ENCODE data around the gene IL18R1.

The IL18R1 gene

GRCh38 chr2:102346381-102347130, 9.0 kb upstream of the IL18R1 start:
- no peak for DNase-seq

GRCh38 chr2:102350137-102350793, 5.3 kb upstream of the IL18R1 start:
- DNase-seq: no peak

GRCh38 chr2:102356381-102356712, 751 bp downstream of the IL18R1 start:
- no peak for DNase-seq

DNA sequence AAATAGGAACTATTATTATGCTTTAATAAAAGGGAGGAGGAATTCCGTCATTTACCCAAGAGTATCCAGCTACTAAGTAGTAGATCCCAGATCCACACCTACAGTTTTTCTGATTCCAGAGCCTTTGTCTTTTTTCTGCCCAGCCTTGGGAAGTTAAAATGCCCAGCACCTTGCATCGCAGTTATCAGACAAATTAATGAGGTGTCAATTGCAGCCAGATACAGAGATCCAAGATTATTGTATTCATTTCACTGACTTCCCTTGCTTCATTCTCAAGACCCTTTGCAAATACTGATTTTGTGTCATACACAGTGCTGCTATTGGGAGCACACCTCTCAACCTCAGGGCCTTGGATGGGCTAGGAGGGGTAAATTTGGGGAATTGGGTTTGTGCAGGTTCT, 1.1 kb downstream of the IL18R1 start:
- no peak for DNase-seq

DNA sequence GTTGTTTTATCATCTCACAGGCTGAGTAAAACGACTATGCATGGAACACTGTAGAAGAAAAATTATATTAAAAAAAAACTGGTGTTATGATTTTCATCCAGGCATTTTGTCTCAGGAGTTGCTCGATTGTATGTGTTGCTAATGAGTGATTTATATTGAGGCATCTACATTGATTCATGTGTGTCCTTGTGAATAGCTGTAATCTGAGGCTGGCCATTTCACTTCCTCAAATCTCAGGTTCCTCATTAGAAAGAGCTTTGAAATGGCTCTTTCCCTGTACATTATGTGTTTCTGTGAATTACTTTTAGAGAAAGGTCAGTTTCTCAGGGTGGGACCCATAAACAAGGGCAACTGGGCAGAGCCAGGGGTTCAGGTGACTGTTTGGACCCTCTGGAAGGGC, 2.3 kb downstream of the IL18R1 start:
- no peak for DNase-seq

DNA sequence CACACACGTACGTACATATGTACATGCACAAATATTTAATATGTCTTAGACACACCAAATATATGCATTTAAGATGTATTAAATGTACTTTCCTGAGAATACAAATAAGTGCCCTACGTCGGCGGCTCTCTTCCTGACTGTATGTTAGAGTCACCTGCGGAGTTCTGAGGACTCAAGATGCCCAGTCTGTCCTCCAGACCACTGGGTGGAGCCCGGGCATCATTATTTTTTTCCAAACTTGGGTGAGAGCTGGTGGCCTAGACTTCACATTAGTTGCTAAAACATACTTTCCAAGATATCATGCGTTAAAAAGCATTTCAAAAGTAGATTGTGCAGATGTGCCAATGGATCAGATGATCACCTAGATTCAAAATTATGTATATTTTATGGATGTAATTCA, 2.9 kb downstream of the IL18R1 start:
- DNase-seq: no peak

DNA sequence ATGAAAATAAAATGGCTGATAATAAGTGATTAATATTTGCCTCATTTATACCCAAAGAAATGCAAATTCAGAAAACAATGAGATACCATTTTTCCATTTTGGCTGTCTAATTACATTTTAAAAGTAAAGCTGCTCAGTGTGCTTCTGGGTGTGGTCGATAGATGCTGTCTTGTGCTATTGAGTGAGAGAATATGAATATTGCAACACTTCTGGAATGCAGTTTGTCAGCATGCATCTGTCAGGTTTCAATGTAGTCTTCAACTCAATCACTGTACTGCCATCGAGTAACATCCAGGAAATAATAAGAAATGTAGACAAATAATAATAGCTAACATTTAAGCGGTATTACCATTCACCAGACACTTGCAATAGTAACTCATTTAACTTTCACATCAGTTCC, 3.9 kb downstream of the IL18R1 start:
- no peak for DNase-seq

GRCh38 chr2:102361632-102362241, 6.1 kb downstream of the IL18R1 start:
- no peak for DNase-seq

GRCh38 chr2:102365763-102366162, 10.2 kb downstream of the IL18R1 start:
- no peak for DNase-seq

DNA sequence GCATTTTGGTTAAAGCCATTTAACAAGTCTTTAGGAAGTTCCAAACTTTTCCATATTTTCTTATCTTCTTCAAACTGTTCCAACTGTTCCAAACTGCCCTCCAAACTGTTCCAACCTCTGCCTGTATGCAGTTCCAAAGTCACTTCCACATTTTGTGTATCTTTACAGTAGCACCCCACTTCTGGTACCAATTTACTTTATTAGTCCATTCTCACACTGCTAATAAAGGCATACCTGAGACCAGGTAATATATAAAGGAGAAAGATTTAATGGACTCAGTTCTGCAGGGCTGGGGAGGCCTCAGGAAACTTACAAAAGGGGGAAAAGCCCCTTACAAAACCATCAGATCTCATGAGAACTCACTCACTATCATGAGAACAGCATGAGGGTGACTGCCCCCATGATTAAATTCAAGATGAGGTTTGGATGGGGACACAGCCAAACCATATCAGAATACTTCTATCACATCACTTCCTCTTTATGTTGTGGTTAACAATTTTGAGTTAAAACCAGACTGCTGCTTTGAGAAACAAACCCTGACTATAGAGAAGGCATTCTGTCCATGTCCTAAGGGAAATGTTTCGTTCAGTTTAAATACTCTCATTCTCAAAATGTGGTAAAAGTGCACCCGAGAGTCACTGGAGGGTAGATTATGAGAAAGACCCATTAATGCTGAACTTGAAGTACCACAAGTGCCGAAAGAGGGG, 11.0 kb downstream of the IL18R1 start:
- DNase-seq: no peak

- DNase-seq: peak; percentile 10
Measured at GRCh38 chr2:102367331-102367971, 11.9 kb downstream of the IL18R1 start.

DNA sequence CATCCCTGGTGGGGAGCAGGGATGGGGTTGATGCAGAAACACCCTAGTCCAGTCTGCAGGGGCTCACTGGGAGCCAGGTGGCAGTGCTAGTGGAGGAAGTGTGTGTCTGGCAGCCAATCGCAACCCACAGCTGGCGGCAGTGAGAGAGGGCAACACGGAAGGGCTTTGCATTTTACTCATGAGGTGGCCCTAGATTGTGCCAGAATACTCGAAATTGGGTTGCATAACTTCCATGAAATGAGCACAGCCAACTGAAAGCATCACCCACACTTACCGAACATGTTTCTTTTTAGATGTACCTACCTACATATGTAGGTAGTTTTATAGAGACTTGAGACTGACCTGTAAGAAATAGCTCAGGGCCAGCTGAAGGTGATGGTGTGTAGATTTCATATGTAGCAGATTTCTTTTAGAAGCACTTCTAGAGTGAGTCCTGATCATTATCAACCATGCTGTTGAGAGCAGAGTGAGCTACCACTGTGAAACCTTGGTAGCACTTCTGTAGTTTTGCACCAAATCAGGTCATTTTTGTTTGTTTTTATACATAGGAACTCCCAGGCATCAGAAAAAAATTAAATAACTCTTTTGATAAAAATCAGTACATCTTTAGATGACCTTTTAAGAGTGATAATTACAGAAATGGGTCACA, 13.0 kb downstream of the IL18R1 start:
- peak; percentile 9 for DNase-seq

- DNase-seq: no peak
Measured at GRCh38 chr2:102369866-102370265, 14.3 kb downstream of the IL18R1 start.

GRCh38 chr2:102376052-102376591, 20.5 kb downstream of the IL18R1 start:
- no peak for DNase-seq

DNA sequence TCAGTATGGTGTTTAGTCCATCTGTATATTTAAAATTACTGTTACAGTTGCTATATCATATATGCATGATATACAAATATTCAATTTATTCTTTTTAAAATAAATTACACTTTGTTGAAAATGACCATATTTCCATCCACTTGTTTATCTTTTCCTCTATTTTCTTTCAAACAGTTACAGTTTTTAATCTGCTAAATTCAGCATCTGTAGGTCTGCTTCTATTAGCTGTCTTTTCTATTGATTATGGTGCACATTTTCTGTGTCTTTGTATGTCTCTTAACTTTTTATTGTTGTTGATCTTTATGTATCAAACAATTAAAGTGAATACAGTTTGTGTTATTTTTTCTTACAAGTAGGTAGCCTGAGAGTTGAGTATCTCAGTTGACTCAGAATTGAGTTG, 28.1 kb downstream of the IL18R1 start:
- no peak for DNase-seq

DNA sequence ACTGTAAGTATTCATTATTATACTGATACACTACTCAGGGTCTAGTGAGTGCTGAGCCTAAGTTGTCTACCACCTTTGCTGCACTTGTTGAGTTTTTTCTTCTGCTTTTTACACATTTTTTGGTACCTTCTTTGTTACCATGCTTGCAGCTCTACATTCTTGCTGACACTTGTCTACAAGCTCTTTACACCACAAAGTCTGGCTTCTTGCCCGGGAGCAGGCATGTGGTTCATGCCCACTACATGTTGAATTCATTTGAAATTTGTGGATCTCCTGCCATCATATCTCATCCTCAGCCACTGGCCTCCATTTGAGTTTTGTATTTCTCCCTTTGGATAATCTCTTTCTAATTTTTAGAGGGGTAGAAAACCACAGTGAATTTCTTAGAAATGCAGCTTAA, 29.9 kb downstream of the IL18R1 start:
- DNase-seq: no peak

- no peak for DNase-seq
Measured at GRCh38 chr2:102386004-102386403, 30.4 kb downstream of the IL18R1 start.

DNA sequence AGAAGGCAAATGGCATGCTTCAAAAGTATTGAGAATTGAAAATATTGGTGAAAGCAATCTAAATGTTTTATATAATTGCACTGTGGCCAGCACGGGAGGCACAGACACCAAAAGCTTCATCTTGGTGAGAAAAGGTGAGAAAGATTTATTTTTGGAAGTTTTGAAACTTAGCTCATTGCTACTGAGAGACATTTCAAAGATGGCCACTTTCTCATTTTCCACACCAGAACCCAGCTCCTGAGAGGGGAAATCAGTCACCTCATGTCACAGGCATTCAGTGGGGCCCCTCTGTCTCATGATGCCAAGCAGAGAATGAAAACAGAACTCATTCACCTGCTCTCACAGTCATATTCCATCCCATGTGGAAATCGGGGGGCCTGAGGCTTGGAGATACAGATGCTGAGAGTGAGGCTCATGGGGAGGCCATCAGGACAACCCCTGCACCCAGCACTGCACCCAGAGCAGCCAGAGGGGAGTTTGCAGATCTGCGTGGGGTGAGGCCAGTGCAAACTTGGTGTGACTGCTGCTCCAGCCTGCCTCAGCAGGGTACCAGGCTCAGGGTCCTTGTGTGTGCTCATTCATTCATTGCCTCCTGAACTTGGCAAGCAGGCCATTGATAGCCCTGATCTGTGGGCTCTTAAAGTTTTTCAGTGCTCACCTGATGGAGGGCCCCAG, 31.4 kb downstream of the IL18R1 start:
- DNase-seq: no peak

DNA sequence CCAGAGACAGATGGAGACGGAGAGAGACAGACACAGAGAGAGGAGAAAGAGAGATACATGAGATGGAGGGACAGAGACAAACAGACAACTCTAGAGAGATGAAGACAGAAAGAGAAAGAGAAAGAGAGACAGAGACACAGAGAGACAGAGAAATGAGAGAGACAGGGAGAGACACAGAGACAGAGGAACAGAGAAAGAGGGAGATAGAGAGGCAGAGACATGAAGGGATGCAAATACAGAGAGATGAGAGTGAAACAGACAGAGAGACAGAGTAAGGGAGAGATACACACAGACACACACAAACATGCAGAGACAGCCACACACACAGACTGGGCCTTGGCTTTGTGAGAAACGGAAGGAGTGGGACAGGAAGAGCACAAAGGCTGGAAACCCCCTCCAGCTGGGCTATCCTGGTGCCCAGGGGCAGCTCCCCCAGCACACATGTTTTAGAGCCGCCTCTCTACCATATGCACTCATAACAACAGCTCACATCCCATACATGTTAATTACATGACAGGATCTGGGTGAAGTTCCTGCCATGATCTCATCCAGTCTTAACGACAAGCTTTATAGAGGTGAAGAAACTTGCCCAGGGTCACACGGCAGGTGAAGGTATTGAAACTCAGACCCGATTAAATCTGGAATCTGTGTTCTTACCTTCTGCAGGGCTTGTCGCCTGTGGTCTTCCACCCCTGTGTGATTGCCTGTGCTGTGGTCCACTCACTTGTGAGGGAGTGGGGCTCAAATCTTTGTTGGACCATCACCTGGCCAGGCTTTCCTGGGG, 32.4 kb downstream of the IL18R1 start:
- no peak for DNase-seq

- DNase-seq: no peak
Measured at GRCh38 chr2:102391565-102391964, 36.0 kb downstream of the IL18R1 start.

- DNase-seq: no peak
Measured at GRCh38 chr2:102392096-102392495, 36.5 kb downstream of the IL18R1 start.
